ENCODE results near the gene TLE2.
"Not testable (repeated sequence)": the region's sequence is repeated elsewhere in the genome, so short reads cannot be mapped to it uniquely, and the experiment has no call there.

TLE2 gene

DNA sequence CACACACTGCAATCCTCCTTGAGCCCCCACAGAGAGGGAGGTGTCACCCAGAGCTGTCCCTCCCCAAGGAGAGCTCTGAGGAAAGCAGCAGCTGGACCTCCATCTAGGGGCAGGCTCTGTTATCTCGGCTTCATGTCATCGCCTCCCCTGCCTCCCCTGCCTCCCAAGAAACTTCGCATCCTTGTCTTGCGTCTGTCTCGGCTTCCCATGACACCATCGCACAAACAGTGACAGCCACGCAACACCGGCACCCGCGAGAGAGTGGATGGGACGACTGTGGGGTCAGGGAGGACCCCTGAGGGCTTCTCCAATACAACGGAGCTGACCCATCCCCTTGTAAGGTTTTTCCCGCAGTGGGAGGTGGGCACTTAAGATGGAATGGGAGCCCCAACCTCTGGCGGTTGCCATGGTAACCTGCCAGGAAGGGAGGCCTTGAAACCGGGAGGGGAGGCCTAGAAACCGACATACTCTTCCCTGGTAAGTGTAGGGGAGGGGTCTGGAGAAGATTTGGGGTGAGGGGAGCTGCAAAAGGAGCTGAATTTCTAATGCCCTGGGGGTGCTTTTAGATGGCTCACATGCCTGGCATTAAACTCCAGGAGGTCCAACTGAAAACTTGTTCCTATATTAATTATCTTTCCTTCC, 16.3 kb downstream of the TLE2 start:
- no peak for DNase-seq (ENCODE audit: low spot score)

DNA sequence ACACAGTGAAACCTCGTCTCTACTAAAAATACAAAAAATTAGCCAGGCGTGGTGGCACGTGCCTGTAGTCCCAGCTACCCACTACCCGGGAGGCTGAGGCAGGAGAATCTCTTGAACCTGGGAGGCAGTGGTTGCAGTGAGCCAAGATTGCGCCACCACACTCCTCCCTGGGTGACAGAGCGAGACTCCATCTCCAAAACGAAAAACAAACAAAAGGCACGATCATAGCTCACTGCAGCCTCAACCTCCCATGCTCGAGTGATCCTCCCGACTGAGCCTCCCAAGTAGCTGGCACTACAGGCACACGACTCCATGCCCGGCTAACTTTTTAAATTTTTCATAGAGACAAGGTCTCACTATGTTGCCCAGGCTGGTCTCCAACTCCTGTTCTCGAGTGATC, 17.0 kb downstream of the TLE2 start:
- DNase-seq (ENCODE audit: low spot score), result not testable (repeated sequence)

DNA sequence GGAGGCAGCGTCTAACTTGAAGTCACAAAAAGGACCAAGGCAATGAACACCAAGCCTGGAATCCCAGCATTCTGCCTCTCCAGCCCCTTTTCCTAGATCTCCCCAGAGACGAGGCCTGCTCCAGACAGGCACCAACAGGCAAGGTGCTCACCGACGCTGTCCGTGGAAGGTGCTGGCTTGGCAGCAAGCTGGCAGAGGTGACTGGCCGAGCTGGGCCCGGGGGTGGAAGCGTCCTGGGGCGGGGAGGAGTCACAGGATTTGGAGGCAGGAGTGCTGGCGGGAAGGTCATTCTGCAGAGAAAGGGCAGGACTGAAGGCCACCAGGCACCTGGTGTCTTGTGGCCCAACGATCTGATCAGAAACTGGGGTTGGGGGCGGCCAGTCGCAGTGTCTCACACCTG, 18.2 kb downstream of the TLE2 start:
- DNase-seq (ENCODE audit: low spot score), result no peak

DNA sequence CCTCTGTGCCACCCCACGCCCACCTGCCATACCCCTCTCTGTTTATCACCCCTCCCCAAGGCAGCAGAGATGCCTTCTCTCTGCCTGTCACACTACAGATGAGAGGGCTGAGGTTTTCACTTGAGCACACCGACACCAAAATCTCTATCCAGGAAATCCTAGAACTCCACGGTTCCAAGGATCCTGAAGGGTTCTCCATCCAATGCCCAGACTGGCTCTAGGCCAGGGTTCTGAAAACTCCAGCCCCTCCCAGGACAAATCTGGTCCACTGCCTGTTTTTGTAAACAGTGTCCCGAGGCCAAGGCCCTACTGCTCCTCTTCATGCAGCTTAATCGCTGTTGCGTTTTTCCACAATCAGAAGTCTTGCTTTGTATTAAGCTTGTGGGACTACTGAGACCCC, 20.1 kb downstream of the TLE2 start:
- DNase-seq (ENCODE audit: low spot score), result no peak

DNA sequence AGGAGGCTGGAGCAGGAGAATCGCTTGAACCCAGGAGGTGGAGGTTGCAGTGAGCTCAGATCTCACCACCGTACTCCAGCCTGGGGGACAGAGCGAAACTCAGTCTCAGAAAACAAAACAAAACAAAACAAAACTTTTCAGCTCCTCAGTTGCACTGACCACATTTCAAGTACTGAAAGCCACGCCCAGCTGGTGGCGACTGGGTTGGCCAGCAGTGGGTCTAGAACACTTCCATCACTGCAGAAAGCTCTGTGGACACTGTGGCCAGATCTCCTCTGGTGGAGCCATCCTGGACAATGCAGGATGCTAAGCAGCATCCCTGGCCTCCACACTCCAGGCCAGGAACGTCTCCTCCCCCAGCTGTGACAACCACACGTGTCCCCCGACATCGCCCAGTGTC, 21.1 kb downstream of the TLE2 start:
- no peak for DNase-seq (ENCODE audit: low spot score)

DNA sequence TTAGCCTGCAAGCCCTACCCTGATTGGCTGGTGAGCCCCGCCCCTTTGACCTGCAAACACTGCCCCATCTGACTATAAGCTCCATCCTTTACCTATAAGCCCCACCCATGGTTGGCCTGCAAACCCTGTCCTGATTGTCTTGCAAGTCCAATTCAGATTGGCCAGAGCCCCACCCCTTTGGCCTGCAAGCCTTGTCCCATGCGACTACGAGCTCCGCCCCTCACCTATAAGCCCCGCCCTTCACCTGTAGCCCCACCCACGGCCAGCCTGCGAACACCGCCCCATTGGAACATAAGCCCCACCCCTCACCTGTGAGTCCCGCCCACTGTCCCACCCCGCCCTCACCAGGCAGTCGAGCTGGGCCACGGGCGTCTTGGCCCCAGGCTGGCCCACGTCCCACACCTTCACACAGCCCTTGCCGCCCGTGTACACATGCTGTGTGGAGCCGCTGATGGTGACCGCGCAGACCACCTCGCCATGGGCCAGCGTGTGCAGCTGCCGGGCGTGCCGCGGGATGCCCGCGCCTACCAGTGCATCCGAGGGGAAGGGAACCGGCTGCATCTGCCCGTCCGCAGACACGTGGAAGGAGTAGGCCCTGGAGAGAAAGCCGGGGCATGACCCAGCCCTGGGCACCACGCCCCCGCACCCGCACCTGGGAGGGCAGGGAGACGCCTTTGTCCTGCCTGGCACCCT, 22.9 kb downstream of the TLE2 start:
- no peak for DNase-seq (ENCODE audit: low spot score)

DNA sequence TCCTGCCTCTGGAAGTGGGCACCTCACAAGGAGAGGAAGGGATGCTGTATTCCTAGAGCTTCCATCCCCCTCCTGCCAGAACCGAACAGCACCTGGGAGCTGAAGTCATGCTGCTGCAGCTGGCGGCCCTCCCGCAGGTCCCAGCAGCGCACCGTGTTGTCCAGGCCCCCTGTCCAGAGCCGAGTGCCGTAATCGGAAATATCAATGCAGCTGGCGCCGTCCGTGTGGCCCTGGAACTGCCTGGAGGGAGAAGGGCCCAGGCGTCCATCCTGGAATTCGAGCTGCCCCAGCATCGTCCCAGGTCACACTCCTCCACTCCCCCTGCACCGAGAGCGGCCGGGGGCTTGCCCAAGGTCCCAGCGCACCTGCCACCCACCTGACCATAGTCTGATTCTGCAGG, 23.7 kb downstream of the TLE2 start:
- DNase-seq (ENCODE audit: low spot score), result no peak

DNA sequence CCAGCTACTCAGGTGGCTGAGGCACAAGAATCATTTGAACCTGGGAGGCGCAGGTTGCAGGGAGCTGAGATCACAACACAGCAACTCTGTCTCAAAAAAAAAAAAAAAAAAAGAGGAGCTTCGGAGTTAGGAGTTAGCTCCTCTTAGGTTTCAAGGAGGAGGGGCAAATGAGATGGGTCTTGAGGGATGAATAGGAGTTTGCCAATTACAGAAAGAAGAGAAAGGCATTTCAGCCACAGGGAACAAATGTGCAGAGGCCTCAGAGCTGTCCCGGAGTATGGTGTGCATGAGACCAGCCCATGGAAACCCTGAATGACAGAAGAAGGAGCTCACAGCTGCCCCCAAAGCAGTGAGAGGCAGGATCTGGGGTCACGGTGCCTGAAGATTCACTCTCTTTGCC, 24.6 kb downstream of the TLE2 start:
- no peak for DNase-seq (ENCODE audit: low spot score)

DNA sequence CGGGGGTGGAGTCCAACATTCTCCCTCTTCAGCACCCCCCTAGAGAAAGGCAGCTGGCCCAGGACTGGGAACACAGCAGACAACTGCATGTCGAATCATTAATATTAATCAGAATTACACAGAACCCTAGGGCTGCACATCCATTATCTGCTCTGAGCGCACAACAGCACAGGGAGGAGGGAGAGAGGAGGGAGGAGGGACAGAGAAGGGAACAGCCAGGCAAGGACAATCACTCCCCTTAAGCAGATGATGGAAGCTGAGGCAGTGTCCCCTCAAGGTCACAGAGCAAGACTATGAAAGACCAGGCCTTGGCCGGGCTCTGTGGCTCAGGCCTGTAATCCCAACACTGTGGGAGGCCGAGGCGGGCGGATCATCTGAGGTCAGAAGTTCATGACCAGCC, 26.0 kb downstream of the TLE2 start:
- no peak for DNase-seq (ENCODE audit: low spot score)

DNA sequence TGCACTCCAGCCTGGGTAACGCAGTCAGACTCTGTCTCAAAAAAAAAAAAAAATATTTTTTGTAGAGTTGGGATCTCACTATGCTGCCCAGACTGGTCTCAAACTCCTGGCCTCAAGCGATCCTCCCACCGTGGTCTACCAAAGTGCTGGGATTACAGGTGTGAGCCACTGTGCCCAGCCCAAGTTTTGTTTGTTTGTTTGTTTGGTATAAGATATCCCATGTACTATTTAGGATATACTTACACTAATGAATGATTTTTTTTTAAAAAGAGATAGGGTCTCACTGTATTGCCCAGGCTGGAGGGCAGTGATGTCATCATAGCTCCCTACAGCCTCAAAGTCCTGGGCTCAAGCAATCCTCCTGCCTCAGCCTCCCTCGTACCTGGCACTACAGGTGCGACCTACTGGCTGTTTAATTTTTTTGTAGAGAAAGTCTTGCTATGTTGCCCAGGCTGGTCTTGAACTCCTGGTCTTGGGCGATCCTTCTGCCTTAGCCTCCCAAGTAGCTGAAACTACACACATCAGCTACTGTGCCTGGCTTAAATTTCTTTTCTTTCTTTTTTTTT, 27.8 kb downstream of the TLE2 start:
- no peak for DNase-seq (ENCODE audit: low spot score)

DNA sequence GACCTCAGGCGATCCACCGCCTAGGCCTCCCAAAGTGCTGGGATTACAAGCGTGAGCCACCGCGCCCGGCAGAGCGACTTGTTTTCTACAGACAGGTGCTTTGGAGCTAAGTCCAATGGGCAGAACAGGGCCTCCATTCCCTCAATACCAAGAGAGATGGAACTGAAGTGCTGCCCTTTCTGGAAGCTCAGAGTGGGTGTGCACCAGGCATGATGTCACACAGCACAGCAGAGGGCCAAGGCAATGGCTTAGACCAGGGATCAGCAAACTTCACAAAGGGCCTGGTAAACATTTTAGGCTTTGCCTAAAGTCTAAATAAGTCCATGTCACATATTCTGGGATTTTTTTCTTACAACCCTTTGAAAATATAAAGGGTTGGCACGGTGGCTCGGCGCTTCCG, 30.4 kb downstream of the TLE2 start:
- no peak for DNase-seq (ENCODE audit: low spot score)

DNA sequence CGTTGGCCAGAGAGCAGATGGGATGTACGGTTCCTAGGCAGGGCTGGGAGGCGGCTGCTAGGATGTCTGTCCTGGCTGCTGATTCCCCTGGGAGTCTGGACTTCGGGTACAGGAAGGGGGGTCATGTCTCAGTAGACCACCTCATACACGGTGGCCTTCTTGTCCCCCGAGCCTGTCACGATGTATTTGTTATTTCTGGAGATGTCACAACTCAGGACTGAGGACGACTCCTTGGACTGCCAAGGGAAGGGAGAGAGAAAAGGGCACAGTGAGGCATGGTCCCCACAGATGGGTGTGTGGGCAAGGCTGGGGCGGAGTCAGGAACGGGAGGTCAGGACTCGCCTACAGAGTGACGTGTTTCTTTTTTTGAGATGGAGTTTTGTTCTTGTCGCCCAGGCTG, 31.4 kb downstream of the TLE2 start:
- no peak for DNase-seq (ENCODE audit: low spot score)

DNA sequence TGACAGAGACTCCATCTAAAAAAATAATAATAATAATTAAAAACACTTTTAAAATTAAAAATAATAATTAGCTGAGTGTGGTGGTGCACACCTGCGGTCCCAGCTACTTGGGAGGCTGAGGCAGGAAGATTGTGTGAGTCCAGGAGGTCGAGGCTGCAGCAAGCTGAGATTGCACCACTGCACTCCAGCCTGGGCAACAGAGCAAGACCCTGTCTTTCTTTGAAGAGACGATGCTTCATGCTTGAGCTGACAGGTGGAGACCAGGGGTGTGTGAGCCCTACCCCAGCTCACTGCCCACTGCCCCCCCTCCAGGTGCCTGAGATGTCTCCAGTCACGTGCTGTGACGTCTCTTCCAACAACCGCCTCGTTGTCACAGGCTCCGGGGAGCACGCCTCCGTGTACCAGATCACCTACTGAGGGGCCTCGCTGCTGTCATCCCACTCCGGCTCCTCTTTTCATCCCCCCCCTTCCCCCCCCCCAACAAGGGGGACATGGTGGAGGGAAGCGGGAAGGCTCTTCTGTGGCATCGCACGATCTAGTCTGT, 34.4 kb downstream of the TLE2 start:
- DNase-seq (ENCODE audit: low spot score), result no peak

DNA sequence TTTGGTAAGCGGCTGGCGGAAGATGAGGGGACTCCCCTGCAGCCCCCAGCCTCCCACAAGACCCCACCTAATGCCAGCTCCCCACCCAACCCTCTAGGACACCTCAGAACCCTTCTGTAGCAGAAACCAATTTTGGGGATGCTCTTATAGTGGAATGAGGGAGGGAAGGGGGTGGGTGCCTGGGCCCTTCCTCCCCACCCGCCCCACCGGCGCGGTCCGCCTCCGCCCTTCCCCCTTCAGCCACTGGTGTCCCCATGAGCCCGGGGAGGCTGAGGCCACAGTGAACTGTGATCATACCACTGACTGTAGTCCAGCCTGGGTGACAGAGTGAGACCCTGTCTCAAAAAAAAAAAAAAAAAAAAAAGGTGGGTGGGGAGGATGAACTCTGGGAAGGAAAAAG, 35.5 kb downstream of the TLE2 start:
- no peak for DNase-seq (ENCODE audit: low spot score)

DNA sequence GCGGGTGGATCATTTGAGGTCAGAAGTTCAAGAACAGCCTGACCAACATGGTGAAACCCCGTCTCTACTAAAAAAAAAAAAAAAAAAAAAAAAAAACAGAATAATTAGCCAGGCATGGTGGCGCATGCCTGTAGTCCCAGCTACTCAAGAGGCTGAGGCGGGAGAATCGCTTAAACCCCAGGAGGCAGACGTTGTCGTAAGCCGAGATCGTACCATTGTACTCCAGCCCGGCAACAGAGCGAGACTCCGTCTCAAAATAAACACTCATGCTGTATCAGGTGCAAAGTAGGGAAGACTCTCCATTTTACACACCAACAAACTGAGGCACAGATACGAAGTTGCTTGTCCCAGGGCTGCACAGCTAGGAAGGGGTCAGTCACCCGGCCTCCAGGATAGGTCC, 36.1 kb downstream of the TLE2 start:
- no peak for DNase-seq (ENCODE audit: low spot score)

DNA sequence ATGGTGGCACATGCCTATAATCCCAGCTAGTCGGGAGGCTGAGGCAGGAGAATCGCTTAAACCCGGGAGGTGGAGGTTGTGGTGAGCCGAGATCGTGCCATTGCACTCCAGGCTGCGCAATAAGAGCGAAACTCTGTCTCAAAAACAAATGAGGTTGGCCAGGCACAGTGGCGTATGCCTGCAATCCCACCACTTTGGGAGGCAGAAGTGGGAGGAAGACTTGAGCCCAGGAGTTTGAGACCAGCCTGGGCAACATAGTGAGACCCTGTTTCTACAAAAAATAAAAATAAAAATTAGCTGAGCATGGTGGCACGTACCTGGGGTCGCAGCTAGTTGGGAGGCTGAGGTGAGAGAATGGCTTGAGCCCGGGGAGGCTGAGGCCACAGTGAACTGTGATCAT, 36.7 kb downstream of the TLE2 start:
- not testable (repeated sequence) for DNase-seq (ENCODE audit: low spot score)

DNA sequence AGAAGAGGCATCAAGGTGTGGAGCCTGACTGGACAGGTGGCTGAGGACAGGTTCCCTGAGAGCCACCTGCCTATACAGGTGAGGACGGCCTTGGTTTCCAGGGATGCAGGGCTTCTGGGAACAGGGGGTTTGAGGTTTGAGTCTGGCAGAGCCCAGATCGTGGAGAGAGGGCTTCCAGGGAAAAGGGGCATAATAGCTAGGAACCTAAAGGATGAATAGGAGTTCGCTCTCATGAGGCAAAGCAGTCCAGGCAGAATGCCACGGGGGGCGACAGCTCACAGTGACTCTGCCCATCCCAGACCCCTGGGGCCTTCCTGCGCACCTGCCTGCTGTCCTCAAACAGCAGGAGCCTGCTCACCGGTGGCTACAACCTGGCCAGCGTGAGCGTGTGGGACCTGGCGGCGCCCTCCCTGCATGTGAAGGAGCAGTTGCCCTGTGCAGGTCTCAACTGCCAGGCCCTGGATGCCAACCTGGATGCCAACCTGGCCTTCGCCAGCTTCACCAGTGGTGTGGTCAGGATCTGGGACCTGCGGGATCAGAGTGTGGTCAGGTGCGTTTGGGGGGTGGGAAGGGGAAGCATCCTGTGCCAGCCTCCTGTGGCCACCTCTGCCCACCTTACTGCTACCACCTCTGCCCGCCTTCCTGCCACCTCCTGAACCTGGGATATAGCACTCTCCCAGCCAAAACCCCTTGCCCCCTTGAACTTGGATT, 39.7 kb downstream of the TLE2 start:
- DNase-seq (ENCODE audit: low spot score), result no peak

DNA sequence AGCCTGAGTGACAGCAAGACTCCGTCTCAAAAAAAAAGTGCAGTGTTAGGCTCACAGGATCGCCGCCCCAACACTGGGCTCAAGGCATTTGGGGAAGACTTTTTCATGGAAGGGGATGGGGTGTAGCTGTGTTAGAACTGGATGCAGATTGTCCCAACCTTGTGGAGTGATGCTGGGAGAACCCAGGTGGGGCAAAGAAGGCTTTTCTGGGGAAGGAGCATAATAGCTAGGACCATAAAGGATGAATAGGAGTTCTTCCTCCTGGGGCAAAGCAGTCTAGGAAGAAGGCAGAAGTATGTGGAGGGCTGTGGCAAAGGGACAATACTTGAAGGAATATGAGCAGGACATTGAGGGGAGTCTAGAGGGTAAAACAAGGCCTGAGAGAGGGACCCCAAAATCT, 40.5 kb downstream of the TLE2 start:
- no peak for DNase-seq (ENCODE audit: low spot score)

DNA sequence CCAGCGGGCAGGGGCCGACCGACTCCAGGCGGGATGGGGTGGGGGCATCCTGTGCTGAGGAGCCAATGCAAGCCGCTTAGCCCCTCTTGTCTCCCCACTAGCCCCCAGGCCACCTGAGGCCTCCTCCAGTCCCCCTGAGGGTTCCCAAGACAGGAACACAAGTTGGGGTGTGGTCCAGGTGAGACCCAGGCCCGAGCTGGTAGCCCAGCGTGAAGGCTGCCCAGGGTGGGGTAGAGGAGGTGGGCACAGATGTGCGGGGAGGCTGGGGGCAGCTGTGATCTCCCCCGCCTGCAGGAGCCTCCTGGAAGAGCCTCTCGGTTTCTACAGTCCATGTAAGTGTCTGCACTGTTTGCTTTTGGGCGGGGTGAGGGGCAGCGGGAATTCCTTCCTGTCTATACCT, 41.3 kb downstream of the TLE2 start:
- no peak for DNase-seq (ENCODE audit: low spot score)

DNA sequence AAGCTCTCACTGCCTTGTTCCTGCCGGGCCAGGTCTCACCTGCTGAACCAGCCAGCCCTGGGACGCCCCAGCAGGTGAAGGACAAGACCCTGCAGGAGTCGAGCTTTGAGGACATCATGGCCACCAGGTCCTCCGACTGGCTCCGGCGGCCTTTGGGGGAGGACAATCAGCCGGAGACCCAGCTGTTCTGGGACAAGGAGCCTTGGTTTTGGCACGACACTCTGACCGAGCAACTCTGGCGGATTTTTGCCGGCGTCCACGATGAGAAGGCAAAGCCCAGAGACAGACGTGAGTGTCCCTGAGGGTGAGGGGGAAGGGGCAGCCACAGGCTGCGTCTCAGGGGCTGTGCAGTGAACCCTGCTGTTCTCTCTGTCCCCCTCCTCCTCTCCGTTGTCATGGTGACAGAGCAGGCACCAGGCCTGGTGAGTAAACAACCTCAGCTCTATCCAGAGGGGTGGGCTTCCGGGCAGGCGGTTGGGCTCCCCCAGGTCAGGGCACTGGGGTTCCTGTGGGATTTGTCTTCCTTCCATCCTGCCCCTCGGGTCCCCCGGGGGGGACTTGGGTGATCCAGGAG, 42.0 kb downstream of the TLE2 start:
- DNase-seq (ENCODE audit: low spot score), result no peak

DNA sequence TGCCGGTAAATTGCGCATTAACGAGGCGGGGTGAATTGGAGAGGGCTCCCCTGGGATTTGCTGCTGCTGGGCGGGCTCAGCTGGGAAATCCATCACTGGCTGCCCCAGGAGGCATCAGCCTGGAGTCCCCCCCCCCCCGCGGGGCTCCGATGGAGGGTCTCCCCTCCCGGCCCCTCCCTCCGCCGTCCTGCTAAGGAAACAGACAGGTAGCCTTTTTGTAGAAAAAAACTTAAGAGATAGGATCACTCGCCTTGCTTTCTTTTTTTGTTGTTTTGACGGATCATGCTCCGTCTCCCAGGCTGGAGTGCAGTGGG, 44.9 kb downstream of the TLE2 start:
- DNase-seq (ENCODE audit: low spot score), result no peak

DNA sequence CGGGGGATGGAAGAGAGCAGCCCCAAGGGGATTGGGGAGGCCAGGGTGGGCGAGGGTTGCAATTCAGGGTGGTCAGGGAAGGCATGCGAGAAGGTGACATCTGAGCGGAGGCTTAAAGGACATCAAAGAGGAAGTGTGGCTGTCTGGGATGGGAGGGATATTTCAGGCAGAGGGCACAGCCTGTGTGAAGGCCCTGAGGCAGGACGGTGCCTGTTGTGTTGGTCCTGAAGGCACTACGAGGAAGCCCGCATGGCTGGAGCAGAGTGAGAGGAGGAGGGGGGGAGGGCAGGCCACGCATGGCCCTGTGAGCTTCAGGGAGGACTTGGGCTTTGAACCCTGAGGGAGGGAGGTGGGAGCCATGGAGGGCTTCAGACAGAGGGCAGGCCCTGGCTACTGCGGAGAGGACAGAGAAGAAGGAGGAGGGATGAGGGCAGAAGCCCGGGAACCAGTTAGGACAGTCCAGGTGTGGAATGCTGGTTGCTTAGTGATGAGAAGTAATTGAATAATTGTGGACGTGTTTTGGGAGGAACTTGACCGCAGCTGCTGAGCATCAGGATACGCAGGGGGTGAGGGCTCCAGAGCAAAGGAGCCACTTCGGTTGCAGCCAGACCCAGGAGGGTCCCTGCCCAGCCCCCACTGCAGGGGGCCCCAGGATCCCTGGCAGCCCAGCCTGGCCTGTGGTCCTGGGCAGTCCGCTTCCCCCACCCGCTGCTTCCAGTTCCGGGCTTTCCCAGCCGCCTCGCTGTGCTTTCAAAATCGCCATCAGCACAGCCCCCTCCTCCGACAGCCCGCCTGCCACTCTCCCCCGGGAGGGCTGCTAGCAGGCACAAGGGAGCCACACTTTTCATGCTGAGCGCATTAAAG, 45.5 kb downstream of the TLE2 start:
- DNase-seq (ENCODE audit: low spot score), result peak; percentile 80

Data from left forelimb (tissue), 1 donor.